Measurements from ENCODE around the gene PTK7.

PTK7 gene

DNA sequence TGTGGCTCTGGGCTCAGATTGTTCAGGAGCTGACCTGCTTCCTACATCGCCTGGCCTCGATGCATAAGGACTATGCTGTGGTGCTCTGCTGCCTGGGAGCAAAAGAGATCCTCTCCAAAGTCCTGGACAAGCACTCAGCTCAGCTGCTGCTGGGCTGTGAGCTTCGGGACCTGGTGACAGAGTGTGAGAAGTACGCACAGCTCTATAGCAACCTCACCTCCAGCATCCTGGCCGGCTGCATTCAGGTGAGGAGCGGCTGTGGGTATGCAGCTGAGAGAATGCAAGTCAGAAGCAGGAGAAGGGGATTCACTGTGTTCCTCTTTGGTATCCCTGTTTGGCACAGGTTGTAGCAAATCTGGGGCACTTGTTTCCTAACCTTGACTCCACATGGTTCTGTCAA lies 123.8 kb downstream of the PTK7 start:
- TF ChIP-seq ZNF565 (CRISPR knock-in tag; conservative IDR thresholded peaks at IDR 0.05; ENCODE audit: low read depth): no peak
- no peak for TF ChIP-seq GLIS3 (CRISPR knock-in tag; IDR thresholded peaks at IDR 0.05)
- TF ChIP-seq ZFP3 (CRISPR knock-in tag; IDR thresholded peaks at IDR 0.05): no peak
- no peak for TF ChIP-seq ZFP30 (CRISPR knock-in tag; IDR thresholded peaks at IDR 0.05)
- TF ChIP-seq, protein P1, sequence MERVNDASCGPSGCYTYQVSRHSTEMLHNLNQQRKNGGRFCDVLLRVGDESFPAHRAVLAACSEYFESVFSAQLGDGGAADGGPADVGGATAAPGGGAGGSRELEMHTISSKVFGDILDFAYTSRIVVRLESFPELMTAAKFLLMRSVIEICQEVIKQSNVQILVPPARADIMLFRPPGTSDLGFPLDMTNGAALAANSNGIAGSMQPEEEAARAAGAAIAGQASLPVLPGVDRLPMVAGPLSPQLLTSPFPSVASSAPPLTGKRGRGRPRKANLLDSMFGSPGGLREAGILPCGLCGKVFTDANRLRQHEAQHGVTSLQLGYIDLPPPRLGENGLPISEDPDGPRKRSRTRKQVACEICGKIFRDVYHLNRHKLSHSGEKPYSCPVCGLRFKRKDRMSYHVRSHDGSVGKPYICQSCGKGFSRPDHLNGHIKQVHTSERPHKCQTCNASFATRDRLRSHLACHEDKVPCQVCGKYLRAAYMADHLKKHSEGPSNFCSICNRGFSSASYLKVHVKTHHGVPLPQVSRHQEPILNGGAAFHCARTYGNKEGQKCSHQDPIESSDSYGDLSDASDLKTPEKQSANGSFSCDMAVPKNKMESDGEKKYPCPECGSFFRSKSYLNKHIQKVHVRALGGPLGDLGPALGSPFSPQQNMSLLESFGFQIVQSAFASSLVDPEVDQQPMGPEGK (CRISPR knock-in tag; IDR thresholded peaks at IDR 0.05; ENCODE audit: borderline replicate concordance): no peak
- TF ChIP-seq, protein P2, sequence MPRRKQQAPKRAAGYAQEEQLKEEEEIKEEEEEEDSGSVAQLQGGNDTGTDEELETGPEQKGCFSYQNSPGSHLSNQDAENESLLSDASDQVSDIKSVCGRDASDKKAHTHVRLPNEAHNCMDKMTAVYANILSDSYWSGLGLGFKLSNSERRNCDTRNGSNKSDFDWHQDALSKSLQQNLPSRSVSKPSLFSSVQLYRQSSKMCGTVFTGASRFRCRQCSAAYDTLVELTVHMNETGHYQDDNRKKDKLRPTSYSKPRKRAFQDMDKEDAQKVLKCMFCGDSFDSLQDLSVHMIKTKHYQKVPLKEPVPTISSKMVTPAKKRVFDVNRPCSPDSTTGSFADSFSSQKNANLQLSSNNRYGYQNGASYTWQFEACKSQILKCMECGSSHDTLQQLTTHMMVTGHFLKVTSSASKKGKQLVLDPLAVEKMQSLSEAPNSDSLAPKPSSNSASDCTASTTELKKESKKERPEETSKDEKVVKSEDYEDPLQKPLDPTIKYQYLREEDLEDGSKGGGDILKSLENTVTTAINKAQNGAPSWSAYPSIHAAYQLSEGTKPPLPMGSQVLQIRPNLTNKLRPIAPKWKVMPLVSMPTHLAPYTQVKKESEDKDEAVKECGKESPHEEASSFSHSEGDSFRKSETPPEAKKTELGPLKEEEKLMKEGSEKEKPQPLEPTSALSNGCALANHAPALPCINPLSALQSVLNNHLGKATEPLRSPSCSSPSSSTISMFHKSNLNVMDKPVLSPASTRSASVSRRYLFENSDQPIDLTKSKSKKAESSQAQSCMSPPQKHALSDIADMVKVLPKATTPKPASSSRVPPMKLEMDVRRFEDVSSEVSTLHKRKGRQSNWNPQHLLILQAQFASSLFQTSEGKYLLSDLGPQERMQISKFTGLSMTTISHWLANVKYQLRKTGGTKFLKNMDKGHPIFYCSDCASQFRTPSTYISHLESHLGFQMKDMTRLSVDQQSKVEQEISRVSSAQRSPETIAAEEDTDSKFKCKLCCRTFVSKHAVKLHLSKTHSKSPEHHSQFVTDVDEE (CRISPR knock-in tag; IDR thresholded peaks at IDR 0.05): no peak
- no peak for TF ChIP-seq ZNF70 (CRISPR knock-in tag; IDR thresholded peaks at IDR 0.05)
- no peak for TF ChIP-seq TCF4 (CRISPR knock-in tag; IDR thresholded peaks at IDR 0.05; ENCODE audit: borderline replicate concordance)
- TF ChIP-seq CSDC2 (CRISPR knock-in tag; IDR thresholded peaks at IDR 0.05): no peak
- no peak for TF ChIP-seq CREB5 (CRISPR knock-in tag; IDR thresholded peaks at IDR 0.05; ENCODE audit: low read depth)
- TF ChIP-seq, protein P3, sequence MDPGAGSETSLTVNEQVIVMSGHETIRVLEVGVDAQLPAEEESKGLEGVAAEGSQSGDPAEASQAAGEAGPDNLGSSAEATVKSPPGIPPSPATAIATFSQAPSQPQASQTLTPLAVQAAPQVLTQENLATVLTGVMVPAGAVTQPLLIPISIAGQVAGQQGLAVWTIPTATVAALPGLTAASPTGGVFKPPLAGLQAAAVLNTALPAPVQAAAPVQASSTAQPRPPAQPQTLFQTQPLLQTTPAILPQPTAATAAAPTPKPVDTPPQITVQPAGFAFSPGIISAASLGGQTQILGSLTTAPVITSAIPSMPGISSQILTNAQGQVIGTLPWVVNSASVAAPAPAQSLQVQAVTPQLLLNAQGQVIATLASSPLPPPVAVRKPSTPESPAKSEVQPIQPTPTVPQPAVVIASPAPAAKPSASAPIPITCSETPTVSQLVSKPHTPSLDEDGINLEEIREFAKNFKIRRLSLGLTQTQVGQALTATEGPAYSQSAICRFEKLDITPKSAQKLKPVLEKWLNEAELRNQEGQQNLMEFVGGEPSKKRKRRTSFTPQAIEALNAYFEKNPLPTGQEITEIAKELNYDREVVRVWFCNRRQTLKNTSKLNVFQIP (CRISPR knock-in tag; IDR thresholded peaks at IDR 0.05; ENCODE audit: borderline replicate concordance, low read depth): no peak
- TF ChIP-seq ZC3H10 (CRISPR knock-in tag; IDR thresholded peaks at IDR 0.05): no peak
- no peak for TF ChIP-seq BACH2 (CRISPR knock-in tag; IDR thresholded peaks at IDR 0.05; ENCODE audit: borderline replicate concordance)
- no peak for TF ChIP-seq ZNF8 (CRISPR knock-in tag; IDR thresholded peaks at IDR 0.05)
- no peak for TF ChIP-seq ESRRG (CRISPR knock-in tag; IDR thresholded peaks at IDR 0.05)
- no peak for TF ChIP-seq RARB (CRISPR knock-in tag; IDR thresholded peaks at IDR 0.05)
- no peak for TF ChIP-seq OSR1 (CRISPR knock-in tag; IDR thresholded peaks at IDR 0.05)
- no peak for TF ChIP-seq ISL1 (CRISPR knock-in tag; IDR thresholded peaks at IDR 0.05)
- TF ChIP-seq PPARA (CRISPR knock-in tag; IDR thresholded peaks at IDR 0.05; ENCODE audit: borderline replicate concordance): no peak

GRCh38 chr6:43200541-43200940 lies 124.4 kb downstream of the PTK7 start:
- TF ChIP-seq RARB (CRISPR knock-in tag; IDR thresholded peaks at IDR 0.05) (no peak), TCF4 (CRISPR knock-in tag; IDR thresholded peaks at IDR 0.05; ENCODE audit: borderline replicate concordance) (no peak), PPARA (CRISPR knock-in tag; IDR thresholded peaks at IDR 0.05; ENCODE audit: borderline replicate concordance) (no peak), ZFP3 (CRISPR knock-in tag; IDR thresholded peaks at IDR 0.05) (no peak), CSRNP3 (CRISPR knock-in tag; IDR thresholded peaks at IDR 0.05) (no peak), ESRRG (CRISPR knock-in tag; IDR thresholded peaks at IDR 0.05) (no peak), CREB5 (CRISPR knock-in tag; IDR thresholded peaks at IDR 0.05; ENCODE audit: low read depth) (no peak), ZC3H10 (CRISPR knock-in tag; IDR thresholded peaks at IDR 0.05) (no peak), ZNF8 (CRISPR knock-in tag; IDR thresholded peaks at IDR 0.05) (no peak)
- TF ChIP-seq, protein P2 (CRISPR knock-in tag; IDR thresholded peaks at IDR 0.05): no peak
- no peak for ATAC-seq

More for the DNA sequence above, 123.8 kb downstream of the PTK7 start:
- ATAC-seq: no peak

Data from SK-N-SH treated with all-trans-retinoic acid at 6 μM for 48 hours (cell line).